Stimulated activated CD4-positive, alpha-beta T cell treated with anti-CD3 and anti-CD28 coated beads, Interleukin-15, amount 100 ng/mL, for 1 hour (primary cell): ENCODE measurements around the gene EIF3K.

Experiments used
- DNase-seq, 2 donors: peaks; one replicate each; pipeline ENCODE4 v3.0.0-alpha.2; 2020; ENCODE audit warnings: low read depth in 1 of 2, low spot score in 1 of 2

Gene EIF3K

GRCh38 chr19:38684078-38684861 lies 65.3 kb downstream of the EIF3K start:
- DNase-seq = no peak

GRCh38 chr19:38684862-38685665 lies 66.1 kb downstream of the EIF3K start:
- no peak for DNase-seq

- no peak for DNase-seq
Observed at GRCh38 chr19:38685666-38686529, 66.9 kb downstream of the EIF3K start.

GRCh38 chr19:38686530-38686888 lies 67.5 kb downstream of the EIF3K start:
- no peak for DNase-seq
